ENCODE results near the gene RAB37. TPM values are rescaled to one million over a fixed set of nuclear protein-coding genes. Genes with fewer than 3 reads are reported as not detected.

The RAB37 gene
- total RNA-seq, 2 experiments from 2014 or later, result 19.0 to 21.1 TPM

- no peak for TF ChIP-seq CTCF (IDR thresholded peaks at IDR 0.05)
- Histone ChIP-seq H3K27me3 (ENCODE audit: control insufficient read depth in 1 of 2, insufficient read depth in 2 of 2, low read length in 2 of 2) (no peaks in the 10 kb centered on the region), H3K4me3 (ENCODE audit: low read length) (peak overlapping the region; percentile 8), H3K36me3 (ENCODE audit: insufficient read depth, low read length) (peaks cover 53% of the 10 kb centered on the region), H3K27ac (ENCODE audit: low read depth in 1 of 2, low read length in 2 of 2) (peak overlapping the region; percentile 63 to 65), H3K9me3 (ENCODE audit: control insufficient read depth in 1 of 2, insufficient read depth in 1 of 2, low read length in 2 of 2) (no peaks in the 10 kb centered on the region), H3K4me1 (ENCODE audit: insufficient read depth, low read length) (peaks cover 100% of the 10 kb centered on the region)
- no peak for DNase-seq
- peaks cover 81% of the 10 kb centered on the region for H3K4me1 Mint-ChIP-seq (ENCODE audit: low read depth)
- H3K27ac Mint-ChIP-seq, result peak overlapping the region; percentile 91
- POLR2A ChIA-PET, result interaction anchor here (0.7 to 6.1 kb wide), 7 partner anchors 9 to 116 kb away, joined by 3 to 90 read pairs (median 7); partner anchors contain the start of genes FDXR, NAT9, NHERF1 and RAB37
- intact Hi-C loops (cut with DNase I, micrococcal nuclease), result no loop called here
- H3K4me3 Mint-ChIP-seq, result no peak overlapping the region
- H3K9me3 Mint-ChIP-seq, result no peaks in the 10 kb centered on the region
- no peak for ATAC-seq (ENCODE audit: poor library complexity)
- CTCF ChIA-PET, result interaction anchor here (1.2 to 3.4 kb wide), 2 partner anchors 20 to 95 kb away, joined by 3 to 18 read pairs; partner anchors contain the start of gene RAB37
- H3K27me3 Mint-ChIP-seq, result no peaks in the 10 kb centered on the region
- H3K36me3 Mint-ChIP-seq (ENCODE audit: low read depth), result peaks cover 27% of the 10 kb centered on the region
Measured at GRCh38 chr17:74757502-74757901, 20.4 kb downstream of the RAB37 start.

GRCh38 chr17:74757931-74758847 lies 21.1 kb downstream of the RAB37 start:
- ChIA-PET CTCF (interaction anchor here (0.9 to 3.4 kb wide), 4 partner anchors 9 to 95 kb away, joined by 3 to 18 read pairs (median 6); partner anchors contain the start of gene RAB37), POLR2A (interaction anchor here (0.7 to 6.1 kb wide), 8 partner anchors 10 to 115 kb away, joined by 3 to 90 read pairs (median 12); partner anchors contain the start of genes FDXR, NAT9, NHERF1 and RAB37)
- Mint-ChIP-seq H3K9me3 (no peaks in the 10 kb centered on the region), H3K4me3 (peak overlapping the region; percentile 88), H3K27me3 (no peaks in the 10 kb centered on the region), H3K36me3 (ENCODE audit: low read depth) (peaks cover 27% of the 10 kb centered on the region), H3K27ac (peak overlapping the region; percentile 91), H3K4me1 (ENCODE audit: low read depth) (peaks cover 79% of the 10 kb centered on the region)
- Histone ChIP-seq H3K27me3 (ENCODE audit: control insufficient read depth in 1 of 2, insufficient read depth in 2 of 2, low read length in 2 of 2) (no peaks in the 10 kb centered on the region), H3K4me1 (ENCODE audit: insufficient read depth, low read length) (peaks cover 100% of the 10 kb centered on the region), H3K9me3 (ENCODE audit: control insufficient read depth in 1 of 2, insufficient read depth in 1 of 2, low read length in 2 of 2) (no peaks in the 10 kb centered on the region), H3K36me3 (ENCODE audit: insufficient read depth, low read length) (peaks cover 53% of the 10 kb centered on the region), H3K4me3 (ENCODE audit: low read length) (peak overlapping the region; percentile 35), H3K27ac (ENCODE audit: low read depth in 1 of 2, low read length in 2 of 2) (peak overlapping the region; percentile 63 to 65)
- TF ChIP-seq CTCF (IDR thresholded peaks at IDR 0.05), result no peak
- intact Hi-C loops (cut with DNase I, micrococcal nuclease), result no loop called here
- DNase-seq, result no peak
- no peak for ATAC-seq (ENCODE audit: poor library complexity)

GRCh38 chr17:74758848-74759168 lies 21.8 kb downstream of the RAB37 start:
- no peaks in the 10 kb centered on the region for H3K9me3 Mint-ChIP-seq
- H3K4me1 ChIP-seq (ENCODE audit: insufficient read depth, low read length), result peaks cover 100% of the 10 kb centered on the region
- H3K4me1 Mint-ChIP-seq (ENCODE audit: low read depth), result peaks cover 73% of the 10 kb centered on the region
- TF ChIP-seq CTCF (IDR thresholded peaks at IDR 0.05), result no peak
- H3K36me3 ChIP-seq (ENCODE audit: insufficient read depth, low read length), result peaks cover 54% of the 10 kb centered on the region
- peak overlapping the region; percentile 91 for H3K27ac Mint-ChIP-seq
- H3K27me3 Mint-ChIP-seq, result no peaks in the 10 kb centered on the region
- peak overlapping the region; percentile 59 to 63 for H3K27ac ChIP-seq (ENCODE audit: low read depth in 1 of 2, low read length in 2 of 2)
- POLR2A ChIA-PET, result interaction anchor here (0.8 to 6.1 kb wide), 11 partner anchors 11 to 114 kb away, joined by 3 to 90 read pairs (median 7); partner anchors contain the start of genes FDXR, NAT9, NHERF1 and RAB37
- intact Hi-C loops (cut with DNase I, micrococcal nuclease), result no loop called here
- H3K9me3 ChIP-seq (ENCODE audit: control insufficient read depth in 1 of 2, insufficient read depth in 1 of 2, low read length in 2 of 2), result no peaks in the 10 kb centered on the region
- CTCF ChIA-PET, result interaction anchor here (0.9 to 3.4 kb wide), 8 partner anchors 8 to 101 kb away, joined by 3 to 23 read pairs (median 8); partner anchors contain the start of gene RAB37
- H3K36me3 Mint-ChIP-seq (ENCODE audit: low read depth), result peaks cover 28% of the 10 kb centered on the region
- no peaks in the 10 kb centered on the region for H3K27me3 ChIP-seq (ENCODE audit: control insufficient read depth in 1 of 2, insufficient read depth in 2 of 2, low read length in 2 of 2)
- ATAC-seq (ENCODE audit: poor library complexity), result peak; percentile 41
- peak overlapping the region; percentile 88 for H3K4me3 Mint-ChIP-seq
- peak overlapping the region; percentile 35 for H3K4me3 ChIP-seq (ENCODE audit: low read length)
- DNase-seq, result peak in 4 of 14 experiments; percentile 28 to 68 (median 50)
